Natural killer cell (primary cell): ENCODE data around the gene CACNA1A. TPM values are rescaled to one million over a fixed set of nuclear protein-coding genes. Genes with fewer than 3 reads are reported as not detected.

ENCODE experiments used
- ATAC-seq, 3 donors: fragments of 150-1000 bp in 2 of 3; fragments of 200-7000 bp in 1 of 3; cut with Tn5 transposase; 1 replicate in 1 of 3; 2 replicates in 2 of 3; pipeline ENCODE4 v1.10.0; 2021; ENCODE audit warnings: mild to moderate bottlenecking in 2 of 3, moderate library complexity in 2 of 3
- DNase-seq, 2 donors: peaks; one replicate each; pipeline versions ENCODE4 v3.0.0 to v3.0.0-alpha.2; 2013 to 2021; ENCODE audit warnings: mixed read lengths in 1 of 2
- H3K27ac ChIP-seq: one replicate; pipeline ENCODE4 v1.5.1; 2013; ENCODE audit warnings: mild to moderate bottlenecking, low read length
- H3K27me3 ChIP-seq: one replicate; pipeline ENCODE4 v1.6.1; 2013; ENCODE audit warnings: low read length; ENCODE audit not compliant: control insufficient read depth, insufficient read depth
- H3K36me3 ChIP-seq: one replicate; pipeline ENCODE4 v1.6.1; 2013; ENCODE audit warnings: low read length; ENCODE audit not compliant: control insufficient read depth, insufficient read depth
- H3K4me1 ChIP-seq: one replicate; pipeline ENCODE4 v1.6.1; 2013; ENCODE audit warnings: low read length; ENCODE audit not compliant: control insufficient read depth, insufficient read depth
- H3K4me3 ChIP-seq: one replicate; pipeline ENCODE4 v1.5.1; 2013; ENCODE audit warnings: low read length
- H3K9me3 ChIP-seq: one replicate; pipeline ENCODE4 v1.6.1; 2013; ENCODE audit warnings: low read length; ENCODE audit not compliant: control insufficient read depth, insufficient read depth
- H3K27ac Mint-ChIP-seq, 2 donors: one replicate each; pipeline ENCODE4 v1.8.0; 2022; ENCODE audit warnings: mild to moderate bottlenecking in 2 of 2, mixed read lengths in 2 of 2, moderate library complexity in 1 of 2
- H3K27me3 Mint-ChIP-seq, 2 donors: one replicate each; pipeline ENCODE4 v1.8.0; 2022; ENCODE audit warnings: low read depth in 2 of 2, mixed read lengths in 2 of 2
- H3K36me3 Mint-ChIP-seq: one replicate; pipeline ENCODE4 v1.8.0; 2022; ENCODE audit warnings: mixed read lengths
- H3K4me1 Mint-ChIP-seq, 2 donors: one replicate each; pipeline ENCODE4 v1.8.0; 2022; ENCODE audit warnings: mixed read lengths in 2 of 2
- H3K4me3 Mint-ChIP-seq: one replicate; pipeline ENCODE4 v1.8.0; 2022; ENCODE audit warnings: mild to moderate bottlenecking, moderate library complexity, mixed read lengths
- H3K9me3 Mint-ChIP-seq, 2 donors: one replicate each; pipeline ENCODE4 v1.8.0; 2022; ENCODE audit warnings: mixed read lengths in 2 of 2
- CTCF ChIP-seq: fragments of 200-600 bp; IDR thresholded peaks from one replicate; pipeline ENCODE4 v1.8.0; 2022; ENCODE audit warnings: antibody characterized with exemption
- WGBS: methylation state at CpG from one replicate; pipeline ENCODE4 v1.1.7; 2013; ENCODE audit warnings: missing lambda C conversion rate; ENCODE audit not compliant: insufficient coverage; 5-methylcytosine and 5-hydroxymethylcytosine counted together
- intact Hi-C: fragments of 100-400 bp; cut with micrococcal nuclease; formaldehyde crosslinking; loops from one replicate; pipeline ENCODE4 v1.14.2; 2022
- total RNA-seq, 4 donors: library from RNA; stranded (reverse); fragments of 120-200 nt in 1 of 4; gene quantifications; one replicate each; pipeline versions ENCODE4 v1.2.3 to v1.2.4, GENCODE V29; 2013 to 2022

The CACNA1A gene
- total RNA-seq, 3 donors from 2014 or later (not counting 1 experiment from before 2014, with no cell fraction given): 0.59 to 0.85 (median 0.75) TPM

GRCh38 chr19:13404236-13404635 is 102.0 kb downstream of the CACNA1A start:
- no peak for DNase-seq
- H3K9me3 Mint-ChIP-seq: peaks cover 0 to 3% of the 10 kb centered on the region in 2 donors
- peaks cover under 1 to 3% of the 10 kb centered on the region in 2 donors for H3K27me3 Mint-ChIP-seq
- H3K4me3 Mint-ChIP-seq: no peak overlapping the region
- Histone ChIP-seq H3K9me3 (peaks cover 7% of the 10 kb centered on the region), H3K27me3 (no peaks in the 10 kb centered on the region), H3K4me3 (no peak overlapping the region), H3K36me3 (no peaks in the 10 kb centered on the region), H3K4me1 (no peaks in the 10 kb centered on the region), H3K27ac (no peak overlapping the region)
- 82% methylated on average over 7 of the region's 7 CpGs for WGBS
- no peak for TF ChIP-seq CTCF
- H3K36me3 Mint-ChIP-seq: no peaks in the 10 kb centered on the region
- no peak for ATAC-seq
- intact Hi-C loops: no loop called here
- H3K4me1 Mint-ChIP-seq: no peaks in the 10 kb centered on the region
- no peak overlapping the region for H3K27ac Mint-ChIP-seq

GRCh38 chr19:13401388-13401787 is 104.9 kb downstream of the CACNA1A start:
- no peaks in the 10 kb centered on the region for H3K27me3 ChIP-seq
- H3K36me3 ChIP-seq: no peaks in the 10 kb centered on the region
- intact Hi-C loops: no loop called here
- H3K27me3 Mint-ChIP-seq: peaks cover 3 to 19% of the 10 kb centered on the region in 2 donors
- no peak overlapping the region for H3K4me3 ChIP-seq
- H3K27ac Mint-ChIP-seq: no peak overlapping the region
- peaks cover 0 to 3% of the 10 kb centered on the region in 2 donors for H3K9me3 Mint-ChIP-seq
- ATAC-seq (no peak), DNase-seq (no peak)
- no peaks in the 10 kb centered on the region for H3K4me1 ChIP-seq
- H3K4me1 Mint-ChIP-seq: no peaks in the 10 kb centered on the region
- no peak overlapping the region for H3K27ac ChIP-seq
- 93% methylated on average over 2 of the region's 2 CpGs for WGBS
- H3K36me3 Mint-ChIP-seq: no peaks in the 10 kb centered on the region
- no peak overlapping the region for H3K4me3 Mint-ChIP-seq
- H3K9me3 ChIP-seq: peaks cover 14% of the 10 kb centered on the region
- TF ChIP-seq CTCF: no peak

- H3K27ac Mint-ChIP-seq: no peak overlapping the region
Measured at GRCh38 chr19:13400296-13400695, 106.0 kb downstream of the CACNA1A start.

More at GRCh38 chr19:13400296-13400695, 106.0 kb downstream of the CACNA1A start:
- H3K9me3 ChIP-seq: peaks cover 14% of the 10 kb centered on the region
- Mint-ChIP-seq H3K27me3 (peaks cover 6 to 28% of the 10 kb centered on the region in 2 donors), H3K9me3 (peaks cover 0 to 3% of the 10 kb centered on the region in 2 donors), H3K4me3 (no peak overlapping the region), H3K4me1 (no peaks in the 10 kb centered on the region), H3K36me3 (no peaks in the 10 kb centered on the region)
- H3K4me1 ChIP-seq: no peaks in the 10 kb centered on the region
- peaks cover 3% of the 10 kb centered on the region for H3K27me3 ChIP-seq
- H3K27ac ChIP-seq: no peak overlapping the region
- no peaks in the 10 kb centered on the region for H3K36me3 ChIP-seq
- no peak overlapping the region for H3K4me3 ChIP-seq
- DNase-seq (no peak), ATAC-seq (no peak)
- intact Hi-C loops: no loop called here
- TF ChIP-seq CTCF: no peak
